HepG2 (cell line): Measurements from ENCODE around the gene PTGIS. TPM values are rescaled to one million over a fixed set of nuclear protein-coding genes. Genes with fewer than 3 reads are reported as not detected.

ENCODE experiments used
- ATF6 ChIP-seq: sonication (generic); formaldehyde crosslinking; conservative IDR thresholded peaks from 2 replicates; pipeline ENCODE4 v1.4.0; 2020; ENCODE audit warnings: missing genetic modification reagents
- CBX1 ChIP-seq: IDR thresholded peaks from one replicate; pipeline ENCODE4 v1.6.1; 2016; ENCODE audit warnings: antibody characterized with exemption, low read depth
- CENPBD1 ChIP-seq: sonication (generic); formaldehyde crosslinking; IDR thresholded peaks from 2 replicates; pipeline ENCODE4 v1.8.0; 2022; ENCODE audit warnings: missing genetic modification reagents, low read depth, mild to moderate bottlenecking, borderline replicate concordance
- GTF3A ChIP-seq: sonication (generic); formaldehyde crosslinking; conservative IDR thresholded peaks from 2 replicates; pipeline ENCODE4 v1.4.0; 2020; ENCODE audit warnings: mild to moderate bottlenecking, missing genetic modification reagents
- HMG20B ChIP-seq: conservative IDR thresholded peaks from 2 replicates; pipeline ENCODE4 v1.6.1; 2016; ENCODE audit warnings: missing genetic modification reagents, missing compliant biosample characterization
- HMGXB4 ChIP-seq, 2 experiments: sonication (generic) in 1 of 2; formaldehyde crosslinking in 1 of 2; IDR thresholded peaks; 2 replicates each; pipeline versions ENCODE4 v1.4.0 to v1.6.1; 2018 to 2020; ENCODE audit warnings: missing genetic modification reagents in 2 of 2, borderline replicate concordance in 1 of 2, low read depth in 1 of 2, mild to moderate bottlenecking in 1 of 2, missing biosample characterization in 1 of 2
- LRRFIP1 ChIP-seq: sonication (generic); formaldehyde crosslinking; conservative IDR thresholded peaks from 2 replicates; pipeline ENCODE4 v1.4.0; 2020; ENCODE audit warnings: missing genetic modification reagents
- MIER3 ChIP-seq: IDR thresholded peaks from 2 replicates; pipeline ENCODE4 v1.6.1; 2016; ENCODE audit warnings: missing compliant biosample characterization, borderline replicate concordance
- NFE2L2 ChIP-seq: fragments of 150-350 bp; IDR thresholded peaks from 2 replicates; pipeline ENCODE4 v1.6.1; 2014; ENCODE audit warnings: low read length
- NPAS2 ChIP-seq: sonication (generic); formaldehyde crosslinking; IDR thresholded peaks from 2 replicates; pipeline ENCODE4 v1.8.0; 2022; ENCODE audit warnings: mild to moderate bottlenecking, missing genetic modification reagents, borderline replicate concordance
- PHF5A ChIP-seq: IDR thresholded peaks from one replicate; pipeline ENCODE4 v1.6.1; 2018; ENCODE audit warnings: low read depth, missing genetic modification reagents; ENCODE audit not compliant: unreplicated experiment
- RFX1 ChIP-seq: fragments of 450-650 bp; IDR thresholded peaks from 2 replicates; pipeline ENCODE4 v1.6.1; 2017
- SMYD3 ChIP-seq: sonication (generic); formaldehyde crosslinking; IDR thresholded peaks from 2 replicates; pipeline ENCODE4 v1.8.1; 2023; ENCODE audit warnings: mild to moderate bottlenecking, missing genetic modification reagents
- TMF1 ChIP-seq: sonication (generic); formaldehyde crosslinking; IDR thresholded peaks from 2 replicates; pipeline ENCODE4 v1.8.1; 2022; ENCODE audit warnings: low read depth, missing genetic modification reagents
- WIZ ChIP-seq: sonication (generic); formaldehyde crosslinking; IDR thresholded peaks from 2 replicates; pipeline ENCODE4 v1.5.1; 2020; ENCODE audit warnings: mild to moderate bottlenecking, missing genetic modification reagents
- ZFP36 ChIP-seq: fragments of 150-350 bp; IDR thresholded peaks from 2 replicates; pipeline ENCODE4 v1.6.1; 2018; ENCODE audit warnings: borderline replicate concordance, low read length, low read depth; ENCODE audit not compliant: partially characterized antibody
- ZFP82 ChIP-seq: sonication (generic); formaldehyde crosslinking; IDR thresholded peaks from 2 replicates; pipeline ENCODE4 v1.5.1; 2020; ENCODE audit warnings: mild to moderate bottlenecking, missing genetic modification reagents, borderline replicate concordance
- ZNF138 ChIP-seq: sonication (generic); formaldehyde crosslinking; IDR thresholded peaks from 2 replicates; pipeline ENCODE4 v1.5.0; 2020; ENCODE audit warnings: mild to moderate bottlenecking, low read depth, missing genetic modification reagents
- ZNF207 ChIP-seq: fragments of 450-650 bp; IDR thresholded peaks from 2 replicates; pipeline ENCODE4 v1.6.1; 2016; ENCODE audit warnings: antibody characterized with exemption, borderline replicate concordance
- ZNF230 ChIP-seq: sonication (generic); formaldehyde crosslinking; IDR thresholded peaks from 2 replicates; pipeline ENCODE4 v1.4.0; 2020; ENCODE audit warnings: mild to moderate bottlenecking, missing genetic modification reagents
- ZNF251 ChIP-seq: sonication (generic); formaldehyde crosslinking; IDR thresholded peaks from 2 replicates; pipeline ENCODE4 v1.9.0; 2021; ENCODE audit warnings: mild to moderate bottlenecking, missing genetic modification reagents
- ZNF484 ChIP-seq: sonication (generic); formaldehyde crosslinking; IDR thresholded peaks from 2 replicates; pipeline ENCODE4 v1.5.1; 2020; ENCODE audit warnings: mild to moderate bottlenecking, low read depth, missing genetic modification reagents, borderline replicate concordance
- ZNF562 ChIP-seq: sonication (generic); formaldehyde crosslinking; IDR thresholded peaks from 2 replicates; pipeline ENCODE4 v1.8.0; 2022; ENCODE audit warnings: missing genetic modification reagents, borderline replicate concordance
- ZNF580 ChIP-seq: IDR thresholded peaks from 2 replicates; pipeline ENCODE4 v1.6.1; 2016; ENCODE audit warnings: low read depth, borderline replicate concordance
- ZSCAN20 ChIP-seq: sonication (generic); formaldehyde crosslinking; IDR thresholded peaks from 2 replicates; pipeline ENCODE4 v1.4.0; 2020; ENCODE audit warnings: missing genetic modification reagents, mild to moderate bottlenecking, borderline replicate concordance
- polyA plus RNA-seq, 8 experiments: library from polyadenylated mRNA; depleted of rRNA in 3 of 8; stranded (reverse) in 7 of 8; unstranded in 1 of 8; fragments of >200 nt; fragmentation: Illumina TruSeq in 4 of 8; extraction: Trizol in 4 of 8; gene quantifications; 2 replicates each; pipeline versions ENCODE4 v1.2.1 to v1.2.3, GENCODE V29; 2011 to 2016; ENCODE audit warnings: low read depth in 4 of 8, missing spikeins in 1 of 8, mixed read lengths in 1 of 8; ENCODE audit not compliant: insufficient read depth in 1 of 8
- total RNA-seq, 5 experiments: library from RNA; depleted of rRNA; stranded (reverse); fragments of >200 nt; fragmentation: Illumina TruSeq; extraction: Trizol; gene quantifications; 2 replicates each; pipeline ENCODE4 v1.2.3, GENCODE V29; 2016; ENCODE audit warnings: low read depth in 1 of 5

PTGIS gene
- total and polyA plus RNA-seq, 2 of the 13 experiments (the other 11 are each of a cell fraction or from before 2014, with no cell fraction given) = not detected

- TF ChIP-seq MIER3 (CRISPR knock-in tag) (no peak), ZFP36 (no peak), ZSCAN20 (CRISPR knock-in tag) (no peak), TMF1 (no peak), ZFP82 (no peak), PHF5A (CRISPR knock-in tag) (no peak), ZNF138 (CRISPR knock-in tag) (no peak), CENPBD1 (no peak), ZNF230 (CRISPR knock-in tag) (no peak), CBX1 (peak; percentile 86), ZNF562 (no peak), ZNF251 (no peak), HMGXB4 (CRISPR knock-in tag; IDR thresholded peaks at IDR 0.05; ENCODE audit: borderline replicate concordance in 1 of 2, low read depth in 1 of 2) (no peak), ATF6 (no peak), NPAS2 (CRISPR knock-in tag) (no peak), GTF3A (CRISPR knock-in tag) (0 out of 2 replicates have a peak, but pooled peaks have one; percentile 64), ZNF484 (CRISPR knock-in tag) (no peak), ZNF207 (no peak), RFX1 (no peak), HMG20B (CRISPR knock-in tag) (no peak), ZNF580 (0 out of 2 replicates have a peak, but pooled peaks have one; percentile 47), SMYD3 (CRISPR knock-in tag) (no peak), WIZ (CRISPR knock-in tag) (peak; percentile 40; the same call in 1 of the 2 replicates), NFE2L2 (no peak), LRRFIP1 (no peak)
Measured at GRCh38 chr20:49599746-49600113, 31.8 kb upstream of the PTGIS start (continued).
